Activated CD8-positive, alpha-beta T cell treated with anti-CD3 and anti-CD28 coated beads for 36 hours (primary cell): ENCODE measurements around the gene SPOCD1. TPM values are rescaled to one million over a fixed set of nuclear protein-coding genes. Genes with fewer than 3 reads are reported as not detected.
A peak's percentile ranks its signal among the peaks of the same experiment; 100 is the strongest.

Experiments used
- ATAC-seq: fragments of 200-7000 bp; cut with Tn5 transposase; one replicate; pipeline ENCODE4 v1.10.0; 2021; ENCODE audit warnings: mild to moderate bottlenecking, moderate library complexity
- CTCF ChIA-PET: fragments of 350-600 bp; sonication (Branson Sonifier 250); formaldehyde crosslinking; loops from one replicate; lab custom pipeline; 2021; ENCODE audit warnings: antibody characterized with exemption; lab: Charles Lee
- POLR2A ChIA-PET: fragments of 350-600 bp; sonication (Branson Sonifier 250); formaldehyde crosslinking; loops from one replicate; lab custom pipeline; 2021; ENCODE audit warnings: antibody characterized with exemption; lab: Charles Lee
- DNase-seq: peaks from one replicate; pipeline ENCODE4 v3.0.0-alpha.2; 2020
- H3K27ac Mint-ChIP-seq: one replicate; pipeline ENCODE4 v1.8.0; 2021; ENCODE audit warnings: mild to moderate bottlenecking, mixed read lengths
- H3K27me3 Mint-ChIP-seq: one replicate; pipeline ENCODE4 v1.8.0; 2021; ENCODE audit warnings: mixed read lengths
- H3K36me3 Mint-ChIP-seq: one replicate; pipeline ENCODE4 v1.8.0; 2021; ENCODE audit warnings: low read depth, mixed read lengths
- H3K4me1 Mint-ChIP-seq: one replicate; pipeline ENCODE4 v1.8.0; 2021; ENCODE audit warnings: low read depth, mixed read lengths
- H3K4me3 Mint-ChIP-seq: one replicate; pipeline ENCODE4 v1.8.0; 2021; ENCODE audit warnings: mild to moderate bottlenecking, moderate library complexity, mixed read lengths
- H3K9me3 Mint-ChIP-seq: one replicate; pipeline ENCODE4 v1.8.0; 2021; ENCODE audit warnings: mixed read lengths
- intact Hi-C: fragments of 100-400 bp; cut with micrococcal nuclease; formaldehyde crosslinking; loops from one replicate; pipeline ENCODE4 v1.10.0; 2022
- total RNA-seq, 2 experiments: library from RNA; stranded (reverse); gene quantifications; one replicate each; pipeline ENCODE4 v1.2.3, GENCODE V29; 2021
- TF ChIP-seq, protein P1 (sequence below): fragments of 200-600 bp; IDR thresholded peaks from one replicate; pipeline ENCODE4 v1.8.0; 2022; ENCODE audit warnings: antibody characterized with exemption, mild to moderate bottlenecking

The SPOCD1 gene
- total RNA-seq, 2 experiments from 2014 or later = not detected

DNA sequence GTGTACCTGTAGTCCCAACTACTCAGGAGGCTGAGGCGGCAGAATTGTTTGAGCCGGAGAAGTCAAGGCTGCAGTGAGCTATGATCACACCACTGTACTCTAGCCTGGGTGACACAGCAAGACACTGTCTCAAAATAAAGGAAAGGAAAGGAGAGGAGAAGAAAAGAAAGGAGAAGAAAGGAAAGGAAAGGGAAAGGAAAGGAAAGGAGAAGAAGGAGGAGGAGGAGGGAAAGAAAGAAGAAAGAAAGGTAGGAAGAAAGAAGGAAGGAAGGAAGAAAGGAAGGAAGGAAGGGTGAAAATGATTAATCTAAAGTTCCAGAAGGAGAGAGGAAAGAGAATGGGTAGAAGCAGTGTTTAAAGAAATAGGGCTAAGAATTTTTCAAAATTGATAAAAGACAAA lies 12.2 kb downstream of the SPOCD1 start:
- no peaks in the 10 kb centered on the region for H3K9me3 Mint-ChIP-seq
- H3K4me1 Mint-ChIP-seq = peaks cover 9% of the 10 kb centered on the region
- TF ChIP-seq, protein P1, sequence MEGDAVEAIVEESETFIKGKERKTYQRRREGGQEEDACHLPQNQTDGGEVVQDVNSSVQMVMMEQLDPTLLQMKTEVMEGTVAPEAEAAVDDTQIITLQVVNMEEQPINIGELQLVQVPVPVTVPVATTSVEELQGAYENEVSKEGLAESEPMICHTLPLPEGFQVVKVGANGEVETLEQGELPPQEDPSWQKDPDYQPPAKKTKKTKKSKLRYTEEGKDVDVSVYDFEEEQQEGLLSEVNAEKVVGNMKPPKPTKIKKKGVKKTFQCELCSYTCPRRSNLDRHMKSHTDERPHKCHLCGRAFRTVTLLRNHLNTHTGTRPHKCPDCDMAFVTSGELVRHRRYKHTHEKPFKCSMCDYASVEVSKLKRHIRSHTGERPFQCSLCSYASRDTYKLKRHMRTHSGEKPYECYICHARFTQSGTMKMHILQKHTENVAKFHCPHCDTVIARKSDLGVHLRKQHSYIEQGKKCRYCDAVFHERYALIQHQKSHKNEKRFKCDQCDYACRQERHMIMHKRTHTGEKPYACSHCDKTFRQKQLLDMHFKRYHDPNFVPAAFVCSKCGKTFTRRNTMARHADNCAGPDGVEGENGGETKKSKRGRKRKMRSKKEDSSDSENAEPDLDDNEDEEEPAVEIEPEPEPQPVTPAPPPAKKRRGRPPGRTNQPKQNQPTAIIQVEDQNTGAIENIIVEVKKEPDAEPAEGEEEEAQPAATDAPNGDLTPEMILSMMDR = no peak
- no peak overlapping the region for H3K27ac Mint-ChIP-seq
- no peaks in the 10 kb centered on the region for H3K27me3 Mint-ChIP-seq
- CTCF ChIA-PET = interaction anchor here (0.8 to 4.6 kb wide), 5 partner anchors 12 to 199 kb away, joined by 3 to 31 read pairs (median 5); partner anchors contain the start of gene SPOCD1
- POLR2A ChIA-PET = interaction anchor here (1.1 kb wide), 1 partner anchor 11 kb away, joined by 7 read pairs; no protein-coding TSS in a partner anchor
- intact Hi-C loops = no loop called here
- DNase-seq (no peak), ATAC-seq (no peak)
- no peaks in the 10 kb centered on the region for H3K36me3 Mint-ChIP-seq
- no peak overlapping the region for H3K4me3 Mint-ChIP-seq

DNA sequence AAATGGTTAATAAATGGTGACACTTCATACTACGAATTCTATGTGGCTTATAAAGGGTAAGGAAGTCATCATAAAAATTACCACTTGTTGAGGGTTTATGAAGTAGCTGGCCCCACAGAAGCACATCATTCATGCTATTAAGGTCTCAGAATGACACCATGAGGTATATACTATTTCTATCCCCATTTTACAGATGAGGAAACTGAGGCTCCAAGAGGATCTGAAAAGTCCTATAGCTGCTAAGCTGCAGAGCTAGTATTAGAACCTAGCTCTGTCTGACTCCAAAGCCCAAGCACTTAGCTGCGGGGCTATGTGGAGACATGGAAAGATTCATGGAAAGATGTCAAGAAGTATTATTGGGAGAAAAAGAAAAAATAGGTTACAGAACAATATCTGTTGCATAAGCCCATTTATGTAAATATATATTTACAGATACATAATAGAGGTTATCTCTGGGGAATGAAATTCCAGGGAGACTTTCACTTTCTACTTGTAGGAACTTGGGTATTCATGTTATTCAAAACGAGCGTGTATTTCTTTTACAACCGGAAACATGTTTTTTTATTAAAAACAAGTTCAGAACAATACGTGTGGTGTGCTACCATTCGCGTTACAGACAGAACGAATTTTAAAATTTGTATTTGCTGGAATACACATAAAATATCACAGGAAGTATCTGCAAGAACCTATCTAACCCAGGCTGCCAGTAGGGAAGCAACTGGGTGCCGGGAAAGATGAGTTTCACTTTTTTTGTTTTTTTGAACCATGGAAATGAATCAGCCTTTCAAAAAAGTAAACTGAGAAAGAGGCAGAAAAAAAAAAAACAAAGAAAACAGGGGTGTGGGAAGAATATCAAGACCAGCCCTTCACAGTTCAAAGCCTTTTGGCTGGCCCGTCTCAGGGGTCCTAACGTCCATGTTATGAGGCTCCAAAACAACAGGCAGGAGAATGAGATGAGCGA lies 13.4 kb downstream of the SPOCD1 start:
- no peak for DNase-seq
- H3K27ac Mint-ChIP-seq = no peak overlapping the region
- H3K27me3 Mint-ChIP-seq = no peaks in the 10 kb centered on the region
- ChIA-PET POLR2A (no interaction called here), CTCF (interaction anchor here (0.7 to 4.6 kb wide), 2 partner anchors 9 to 13 kb away, joined by 3 to 31 read pairs; no protein-coding TSS in a partner anchor)
- intact Hi-C loops = no loop called here
- peak overlapping the region; percentile 30 for H3K4me3 Mint-ChIP-seq
- no peaks in the 10 kb centered on the region for H3K36me3 Mint-ChIP-seq
- H3K4me1 Mint-ChIP-seq = peaks cover 9% of the 10 kb centered on the region
- H3K9me3 Mint-ChIP-seq = no peaks in the 10 kb centered on the region
- TF ChIP-seq, protein P1 = no peak
- ATAC-seq = no peak

DNA sequence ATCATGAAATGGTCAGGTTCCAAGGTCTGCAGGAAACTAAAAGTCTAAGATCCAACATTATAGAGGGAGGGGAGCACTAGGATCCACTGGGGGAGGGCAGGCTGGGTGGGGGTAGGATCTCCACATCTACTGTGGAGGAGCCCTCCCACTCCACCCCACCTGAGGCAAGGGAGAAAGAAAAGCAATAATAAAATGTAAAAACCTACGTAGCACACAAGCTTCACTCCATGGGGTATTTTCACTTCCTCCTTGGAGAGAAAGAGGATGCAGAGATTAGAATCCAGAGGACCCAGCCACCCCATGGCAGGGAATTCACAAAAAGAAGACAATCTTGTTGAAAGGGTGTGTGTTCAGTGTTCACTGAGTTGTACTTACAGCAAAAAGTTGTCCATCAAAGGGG lies 14.4 kb downstream of the SPOCD1 start:
- peaks cover 9% of the 10 kb centered on the region for H3K4me1 Mint-ChIP-seq

DNA sequence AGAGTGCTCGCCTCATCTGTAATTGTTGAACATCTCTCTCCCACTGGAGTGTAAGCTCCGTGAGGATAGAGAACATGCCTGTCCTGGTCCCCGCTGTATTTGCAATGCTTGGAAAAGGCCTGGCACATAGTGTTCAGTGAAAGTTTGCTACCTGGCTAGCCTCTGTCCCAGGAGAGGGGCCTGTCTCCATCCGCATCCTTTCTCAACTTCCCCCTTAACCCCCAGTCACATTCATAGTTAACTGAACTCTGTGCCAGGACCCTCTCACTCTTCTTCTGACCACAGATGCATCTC lies 15.2 kb downstream of the SPOCD1 start:
- H3K4me1 Mint-ChIP-seq = peaks cover 9% of the 10 kb centered on the region
- H3K4me3 Mint-ChIP-seq = no peak overlapping the region
- no peaks in the 10 kb centered on the region for H3K36me3 Mint-ChIP-seq
- ATAC-seq (no peak), DNase-seq (no peak)
- H3K9me3 Mint-ChIP-seq = no peaks in the 10 kb centered on the region
- CTCF ChIA-PET = interaction anchor here (1.2 to 2.1 kb wide), 3 partner anchors 12 to 84 kb away, joined by 3 to 6 read pairs (median 5); partner anchors contain the start of gene SPOCD1
- POLR2A ChIA-PET = interaction anchor here (3.7 kb wide), 1 partner anchor 12 kb away, joined by 17 read pairs; no protein-coding TSS in a partner anchor
- TF ChIP-seq, protein P1 = no peak
- intact Hi-C loops = no loop called here
- no peaks in the 10 kb centered on the region for H3K27me3 Mint-ChIP-seq
- no peak overlapping the region for H3K27ac Mint-ChIP-seq

More for the DNA sequence above, 14.4 kb downstream of the SPOCD1 start:
- H3K4me3 Mint-ChIP-seq = no peak overlapping the region
- no peaks in the 10 kb centered on the region for H3K9me3 Mint-ChIP-seq
- POLR2A ChIA-PET = interaction anchor here (3.7 kb wide), 1 partner anchor 13 kb away, joined by 17 read pairs; no protein-coding TSS in a partner anchor
- no peak for DNase-seq
- CTCF ChIA-PET = interaction anchor here (0.7 to 1.2 kb wide), 2 partner anchors 10 to 85 kb away, joined by 3 read pairs; no protein-coding TSS in a partner anchor
- TF ChIP-seq, protein P1 = no peak
- no peak overlapping the region for H3K27ac Mint-ChIP-seq
- ATAC-seq = no peak
- intact Hi-C loops = no loop called here
- H3K27me3 Mint-ChIP-seq = no peaks in the 10 kb centered on the region
- H3K36me3 Mint-ChIP-seq = no peaks in the 10 kb centered on the region
